IPS-18c (cell line): ENCODE data around the gene MYO3B.
"Not testable (repeated sequence)": the region's sequence is repeated elsewhere in the genome, so short reads cannot be mapped to it uniquely, and the experiment has no call there.

Source experiments
- H3K4me3 ChIP-seq: 2 replicates; pipeline ENCODE4 v1.7.0; 2013; ENCODE audit warnings: low read depth, mild to moderate bottlenecking, low read length, moderate library complexity; ENCODE audit not compliant: insufficient read depth
- H3K9me3 ChIP-seq: one replicate; pipeline ENCODE4 v1.6.1; 2013; ENCODE audit warnings: mild to moderate bottlenecking, low read length, moderate library complexity; ENCODE audit not compliant: control insufficient read depth, insufficient read depth

MYO3B gene

GRCh38 chr2:170322140-170322766 lies 144.3 kb downstream of the MYO3B start:
- H3K4me3 ChIP-seq = no peak overlapping the region
- H3K9me3 ChIP-seq = no peaks in the 10 kb centered on the region

GRCh38 chr2:170323743-170324142 lies 145.8 kb downstream of the MYO3B start:
- no peak overlapping the region for H3K4me3 ChIP-seq
- no peaks in the 10 kb centered on the region for H3K9me3 ChIP-seq

GRCh38 chr2:170324640-170325046 lies 146.7 kb downstream of the MYO3B start:
- H3K9me3 ChIP-seq = no peaks in the 10 kb centered on the region
- H3K4me3 ChIP-seq = no peak overlapping the region

GRCh38 chr2:170330881-170331280 lies 152.9 kb downstream of the MYO3B start:
- H3K9me3 ChIP-seq = peaks cover 4% of the 10 kb centered on the region
- H3K4me3 ChIP-seq = no peak overlapping the region

- peaks cover 4% of the 10 kb centered on the region for H3K9me3 ChIP-seq
- H3K4me3 ChIP-seq = no peak overlapping the region
These were observed 154.9 kb downstream of the MYO3B start for GRCh38 chr2:170332676-170333402.

- no peak overlapping the region for H3K4me3 ChIP-seq
- H3K9me3 ChIP-seq = peaks cover 4% of the 10 kb centered on the region
These were observed 157.4 kb downstream of the MYO3B start for GRCh38 chr2:170335351-170335750.

- H3K9me3 ChIP-seq = no peaks in the 10 kb centered on the region
- H3K4me3 ChIP-seq = no peak overlapping the region
These were observed 158.5 kb downstream of the MYO3B start for GRCh38 chr2:170336408-170336807.

- no peaks in the 10 kb centered on the region for H3K9me3 ChIP-seq
- no peak overlapping the region for H3K4me3 ChIP-seq
These were observed 159.0 kb downstream of the MYO3B start for GRCh38 chr2:170336916-170337315.

- no peak overlapping the region for H3K4me3 ChIP-seq
- no peaks in the 10 kb centered on the region for H3K9me3 ChIP-seq
These were observed 161.4 kb downstream of the MYO3B start for GRCh38 chr2:170339322-170339721.

GRCh38 chr2:170339750-170340692 lies 162.1 kb downstream of the MYO3B start:
- H3K4me3 ChIP-seq = no peak overlapping the region
- no peaks in the 10 kb centered on the region for H3K9me3 ChIP-seq

GRCh38 chr2:170340693-170341068 lies 162.7 kb downstream of the MYO3B start:
- Histone ChIP-seq H3K4me3 (no peak overlapping the region), H3K9me3 (no peaks in the 10 kb centered on the region)

GRCh38 chr2:170341684-170342623 lies 164.0 kb downstream of the MYO3B start:
- no peaks in the 10 kb centered on the region for H3K9me3 ChIP-seq
- no peak overlapping the region for H3K4me3 ChIP-seq

- no peaks in the 10 kb centered on the region for H3K9me3 ChIP-seq
These were observed 166.9 kb downstream of the MYO3B start for GRCh38 chr2:170344663-170345346.

GRCh38 chr2:170345607-170346006 lies 167.7 kb downstream of the MYO3B start:
- no peaks in the 10 kb centered on the region for H3K9me3 ChIP-seq
- no peak overlapping the region for H3K4me3 ChIP-seq

More at GRCh38 chr2:170344663-170345346, 166.9 kb downstream of the MYO3B start:
- H3K4me3 ChIP-seq = no peak overlapping the region

GRCh38 chr2:170349269-170349668 lies 171.3 kb downstream of the MYO3B start:
- not testable (repeated sequence) for H3K4me3 ChIP-seq, H3K9me3 ChIP-seq
